Pons (tissue), 1 donor: ENCODE data around the gene ASH1L.
"Not testable (repeated sequence)": the region's sequence is repeated elsewhere in the genome, so short reads cannot be mapped to it uniquely, and the experiment has no call there.

Experiments used
- DNase-seq: peaks from one replicate; pipeline ENCODE4 v3.0.0-alpha.2; 2016; ENCODE audit warnings: low spot score

ASH1L gene

GRCh38 chr1:155561779-155562580 lies 623 bp downstream of the ASH1L start:
- DNase-seq: peak; percentile 9

DNA sequence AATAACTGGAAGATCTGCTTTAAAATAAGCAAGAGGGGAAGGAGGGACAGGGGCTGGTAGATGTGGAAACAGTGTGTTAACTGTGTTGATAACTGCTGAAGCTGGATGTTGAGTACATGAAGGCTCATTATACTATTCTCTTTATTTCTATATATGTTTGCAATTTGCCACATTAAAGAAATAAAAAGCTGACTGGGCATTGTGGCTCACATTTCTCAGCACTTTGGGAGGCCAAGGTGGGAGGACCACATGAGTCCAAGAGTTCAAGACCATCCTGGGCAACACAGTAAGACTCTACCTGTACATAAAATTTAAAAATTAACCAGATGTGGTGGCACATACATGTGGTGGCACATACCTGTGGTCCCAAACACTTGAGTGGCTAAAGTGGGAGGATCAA lies 6.7 kb downstream of the ASH1L start:
- no peak for DNase-seq

DNA sequence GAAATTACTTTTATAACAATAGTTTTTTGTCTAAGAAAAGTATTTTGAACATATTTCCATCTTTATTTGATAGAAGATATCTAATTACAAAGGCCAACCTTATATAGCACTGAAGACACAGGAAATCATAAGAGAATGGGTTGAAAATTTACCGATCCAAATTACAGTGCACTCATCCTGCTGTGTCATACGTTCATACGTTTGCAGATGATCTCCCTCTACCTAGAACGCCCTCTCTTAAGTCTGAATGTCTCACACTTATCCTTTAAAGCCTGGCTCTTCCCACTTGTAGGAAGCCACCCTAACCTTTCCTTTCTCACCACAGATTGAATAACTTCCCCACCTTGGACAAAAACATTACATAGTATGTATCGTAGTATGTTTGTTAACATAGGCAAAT lies 9.3 kb downstream of the ASH1L start:
- no peak for DNase-seq

GRCh38 chr1:155548706-155549105 lies 13.9 kb downstream of the ASH1L start:
- DNase-seq: no peak

GRCh38 chr1:155540000-155540874 lies 22.4 kb downstream of the ASH1L start:
- DNase-seq: no peak

DNA sequence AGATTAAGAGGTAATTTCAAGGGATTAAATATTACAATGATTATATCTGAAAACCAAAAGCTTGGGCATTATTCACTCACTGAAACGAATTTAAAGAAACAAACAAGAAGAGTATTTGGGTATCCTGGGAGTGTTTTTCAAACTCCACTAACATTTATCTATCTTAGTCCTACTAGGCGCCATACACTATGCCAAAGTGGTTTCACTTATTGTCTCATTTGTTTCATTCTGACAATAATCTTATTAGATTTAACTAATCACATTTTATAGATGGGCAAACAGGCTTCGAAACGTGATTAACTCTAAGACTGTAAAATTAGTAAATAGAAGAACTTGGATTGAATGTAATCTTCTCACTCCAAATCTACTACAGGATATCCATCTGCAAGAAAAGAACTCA lies 25.4 kb downstream of the ASH1L start:
- no peak for DNase-seq

GRCh38 chr1:155531624-155532023 lies 31.0 kb downstream of the ASH1L start:
- no peak for DNase-seq

DNA sequence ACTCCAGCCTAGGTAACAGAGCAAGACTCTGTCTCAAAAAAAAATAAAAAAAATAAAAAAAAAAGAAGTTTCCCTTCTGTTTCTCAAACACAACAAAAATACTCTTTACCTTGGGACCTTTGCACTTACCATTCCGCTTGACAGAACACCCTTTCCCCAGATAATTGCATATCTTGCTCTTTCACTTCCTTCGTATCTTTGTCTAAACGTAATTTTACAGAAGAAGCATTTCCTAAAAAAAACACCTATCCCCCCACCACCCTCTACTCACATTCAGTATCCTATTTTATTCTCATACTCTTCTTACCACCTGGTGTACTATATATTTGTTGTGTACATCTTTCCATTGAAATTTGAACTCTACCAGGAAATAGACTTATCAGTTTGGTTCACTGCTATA lies 32.7 kb downstream of the ASH1L start:
- DNase-seq: no peak

DNA sequence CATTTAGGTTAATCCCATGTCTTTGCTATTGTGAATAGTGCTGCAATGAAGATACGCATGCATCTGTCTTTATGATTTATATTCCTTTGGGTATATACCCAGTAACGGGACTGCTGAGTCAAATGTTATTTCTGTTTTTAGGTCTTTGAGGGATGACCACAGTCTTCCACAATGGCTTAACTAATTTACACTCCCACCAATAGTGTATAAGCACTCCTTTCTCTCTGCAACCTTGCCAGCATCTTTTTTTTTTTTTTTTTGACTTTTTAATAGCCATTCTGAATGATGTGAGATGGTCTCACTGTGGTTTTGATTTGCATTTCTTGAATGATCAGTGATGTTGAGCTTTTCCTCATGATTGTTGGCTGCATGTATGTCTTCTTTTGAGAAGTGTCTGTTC lies 33.5 kb downstream of the ASH1L start:
- DNase-seq: no peak

DNA sequence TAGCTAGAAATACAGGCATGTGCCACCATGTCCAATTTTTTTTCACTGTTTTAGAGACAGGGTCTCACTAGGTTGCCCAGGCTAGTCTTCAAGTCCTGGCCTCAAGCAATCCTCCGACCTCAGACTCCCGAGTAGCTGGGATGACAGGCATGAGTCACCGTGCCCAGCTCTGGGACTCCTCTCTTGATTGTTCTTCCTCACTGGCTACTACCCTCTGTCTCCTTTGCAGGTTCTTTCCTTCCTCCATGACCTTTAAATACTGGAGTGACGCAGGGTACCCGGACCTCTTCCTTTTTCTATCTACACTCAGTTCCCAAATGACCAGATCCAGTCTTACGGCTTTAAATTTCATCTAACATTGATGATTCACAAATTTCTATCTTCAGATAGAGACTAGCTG lies 34.9 kb downstream of the ASH1L start:
- DNase-seq: peak; percentile 17

GRCh38 chr1:155526356-155526755 lies 36.2 kb downstream of the ASH1L start:
- no peak for DNase-seq

DNA sequence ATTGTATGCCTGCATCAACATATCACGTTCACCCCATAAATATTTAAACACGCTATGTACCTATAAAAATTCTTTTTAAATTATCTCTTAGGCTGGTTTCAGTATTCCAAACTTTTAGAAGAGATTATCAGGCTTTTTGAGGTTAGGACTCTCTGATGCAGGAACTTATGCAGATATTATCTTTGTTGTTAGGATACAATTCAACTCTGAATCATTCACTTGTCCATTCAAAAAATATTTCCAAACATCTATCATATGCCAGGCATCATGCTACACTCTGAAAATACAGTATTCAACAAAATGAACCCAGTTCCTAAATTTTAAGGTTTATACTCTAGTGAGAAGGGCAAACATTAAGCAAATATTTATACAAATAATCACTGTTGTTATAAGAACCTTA lies 40.5 kb downstream of the ASH1L start:
- no peak for DNase-seq

DNA sequence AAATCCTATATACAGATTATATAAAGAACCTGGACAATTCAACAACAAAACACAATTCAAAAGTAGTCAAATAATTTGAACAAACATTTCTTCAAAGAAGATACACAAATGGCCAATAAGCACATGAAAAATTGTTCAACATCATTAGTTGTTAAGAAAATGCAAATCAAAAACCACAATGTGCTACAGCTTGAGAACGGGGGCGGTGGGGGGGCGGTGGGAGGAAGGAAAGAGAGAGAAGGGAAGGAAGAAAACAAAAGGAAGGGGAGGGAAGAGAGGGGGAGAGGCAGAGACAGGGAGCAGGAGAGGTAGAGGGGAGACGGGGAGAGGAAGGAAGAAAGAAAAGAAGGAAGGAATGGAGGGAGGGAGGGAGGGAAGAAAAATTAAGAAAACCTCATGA lies 44.1 kb downstream of the ASH1L start:
- no peak for DNase-seq

DNA sequence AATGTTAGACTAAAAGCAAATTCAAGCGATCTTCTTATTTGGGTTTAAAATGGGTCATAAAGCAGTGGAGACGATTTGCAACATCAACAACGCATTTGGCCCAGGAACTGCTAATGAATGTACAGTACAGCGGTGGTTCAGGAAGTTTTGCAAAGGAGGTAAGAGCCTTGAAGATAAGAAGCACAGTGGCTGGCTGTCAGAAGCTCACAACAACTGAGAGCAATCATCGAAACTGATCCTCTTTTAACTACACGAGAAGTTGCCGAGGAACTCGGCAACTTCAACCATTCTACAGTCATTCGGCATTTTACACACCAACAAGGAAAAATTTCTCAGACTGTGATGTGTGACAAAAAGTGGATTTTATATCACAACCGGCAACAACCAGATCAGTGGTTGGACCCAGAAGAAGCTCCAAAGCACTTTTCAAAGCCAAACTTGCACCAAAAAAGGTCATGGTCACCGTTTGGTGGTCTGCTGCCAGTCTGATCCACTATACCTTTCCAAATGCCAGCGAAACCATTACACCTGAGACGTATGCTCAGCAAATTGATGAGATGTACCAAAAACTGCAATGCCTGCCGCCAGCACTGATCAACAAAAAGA lies 47.9 kb downstream of the ASH1L start:
- DNase-seq: no peak

DNA sequence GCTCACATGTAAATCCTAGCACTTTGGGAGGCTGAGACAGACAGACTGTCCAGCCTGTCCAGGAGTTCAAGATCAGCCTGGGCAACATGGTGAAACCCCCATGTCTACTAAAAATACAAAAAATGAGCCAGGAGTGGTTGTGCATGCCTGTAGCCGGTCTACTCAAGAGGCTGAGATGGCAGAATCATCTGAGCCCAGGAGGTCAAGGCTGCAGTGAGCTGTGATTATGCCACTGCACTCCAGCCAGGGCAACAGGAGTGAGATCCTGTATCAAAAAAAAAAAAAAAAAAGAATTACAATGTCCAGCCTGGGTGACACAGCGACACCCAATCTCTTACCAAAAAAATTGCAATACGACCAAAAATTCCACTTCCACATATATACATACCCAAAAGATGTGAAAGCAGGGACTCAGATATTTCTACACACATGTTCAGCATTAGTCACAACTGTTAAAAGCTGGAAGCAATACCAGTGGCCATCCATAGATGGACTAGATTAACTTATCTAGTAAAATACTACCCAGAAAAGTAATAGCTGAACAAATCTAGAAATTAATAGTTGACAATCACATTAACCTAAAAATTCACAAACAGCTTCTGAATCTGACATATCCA lies 49.2 kb downstream of the ASH1L start:
- DNase-seq: no peak

GRCh38 chr1:155511385-155511784 lies 51.2 kb downstream of the ASH1L start:
- DNase-seq: not testable (repeated sequence)

GRCh38 chr1:155509064-155509463 lies 53.5 kb downstream of the ASH1L start:
- DNase-seq: no peak

GRCh38 chr1:155507945-155508344 lies 54.7 kb downstream of the ASH1L start:
- no peak for DNase-seq

- DNase-seq: not testable (repeated sequence)
These were observed 56.6 kb downstream of the ASH1L start for GRCh38 chr1:155505963-155506362.

DNA sequence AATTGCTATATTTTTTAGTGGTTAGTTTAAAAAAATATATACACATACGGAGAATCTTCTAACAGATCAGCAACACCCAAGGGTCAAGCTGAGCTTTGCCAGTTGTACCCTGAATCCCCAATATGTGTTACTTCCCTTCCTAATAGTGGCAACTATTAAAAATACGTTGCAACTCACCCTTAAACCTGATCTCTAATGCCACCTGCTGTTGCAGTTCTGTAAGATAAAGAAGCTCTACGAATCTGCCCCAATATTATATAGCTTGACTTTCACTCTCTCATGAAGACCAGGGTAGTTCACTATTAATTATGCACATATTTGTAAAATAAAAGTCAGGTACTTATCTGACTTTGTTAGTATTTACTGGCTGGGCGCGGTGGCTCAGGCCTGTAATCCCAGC lies 58.4 kb downstream of the ASH1L start:
- DNase-seq: peak; percentile 65

GRCh38 chr1:155499953-155500639 lies 62.5 kb downstream of the ASH1L start:
- peak; percentile 37 for DNase-seq

- no peak for DNase-seq
These were observed 63.3 kb downstream of the ASH1L start for GRCh38 chr1:155499263-155499662.
